AG04449 (cell line): Measurements from ENCODE around the gene SP3.

ENCODE experiments used
- CTCF ChIA-PET: fragments of 350-600 bp; formaldehyde crosslinking; extraction: SDS; loops from one replicate; lab custom pipeline; 2021; ENCODE audit warnings: antibody characterized with exemption; lab: Yijun Ruan, JAX
- POLR2A ChIA-PET: fragments of 400-600, 350-600 bp; formaldehyde crosslinking; extraction: SDS; loops from one replicate; lab custom pipeline; 2020; ENCODE audit warnings: antibody characterized with exemption, inconsistent platforms; lab: Yijun Ruan, JAX
- DNase-seq: peaks from one replicate; pipeline ENCODE4 v3.0.0-alpha.2; 2010; ENCODE audit warnings: low read depth, low spot score
- H3K4me3 ChIP-seq: 2 replicates; pipeline ENCODE4 v1.5.1; 2011; ENCODE audit warnings: low read depth, mild to moderate bottlenecking, control low read depth, low read length
- CTCF ChIP-seq: IDR thresholded peaks from one replicate; pipeline ENCODE4 v1.5.1; 2011; ENCODE audit warnings: mild to moderate bottlenecking, moderate library complexity, low read length, control low read depth, inconsistent platforms; ENCODE audit not compliant: insufficient read depth; ENCODE audit errors: missing control alignments

The SP3 gene

GRCh38 chr2:173966274-173967098, 1.3 kb upstream of the SP3 start:
- no peak for TF ChIP-seq CTCF
- DNase-seq = no peak
- CTCF ChIA-PET = interaction anchor here (1.0 kb wide), 1 partner anchor 81 kb away, joined by 3 read pairs; no protein-coding TSS in a partner anchor
- peak overlapping the region; percentile 94 for H3K4me3 ChIP-seq
- POLR2A ChIA-PET = interaction anchor here (1.0 kb wide), 1 partner anchor 9 kb away, joined by 4 read pairs; no protein-coding TSS in a partner anchor

- no peak for TF ChIP-seq CTCF
- POLR2A ChIA-PET = interaction anchor here (1.0 to 1.1 kb wide), 2 partner anchors 10 to 18 kb away, joined by 4 read pairs; no protein-coding TSS in a partner anchor
Measured at GRCh38 chr2:173964565-173965371, 405 bp downstream of the SP3 start.

GRCh38 chr2:173963817-173964564, 1.2 kb downstream of the SP3 start:
- ChIA-PET POLR2A (interaction anchor here (1.1 kb wide), 1 partner anchor 19 kb away, joined by 4 read pairs; no protein-coding TSS in a partner anchor), CTCF (interaction anchor here (1.2 kb wide), 1 partner anchor 114 kb away, joined by 4 read pairs; no protein-coding TSS in a partner anchor)
- H3K4me3 ChIP-seq = peak overlapping the region; percentile 94
- DNase-seq = no peak
- TF ChIP-seq CTCF = no peak

More at GRCh38 chr2:173964565-173965371, 405 bp downstream of the SP3 start:
- CTCF ChIA-PET = interaction anchor here (1.2 kb wide), 1 partner anchor 114 kb away, joined by 4 read pairs; no protein-coding TSS in a partner anchor
- H3K4me3 ChIP-seq = peak overlapping the region; percentile 94
- DNase-seq = no peak

- CTCF ChIA-PET = interaction anchor here (1.2 to 3.1 kb wide), 3 partner anchors 8 to 77 kb away, joined by 3 to 7 read pairs (median 4); no protein-coding TSS in a partner anchor
- no peak for DNase-seq
- POLR2A ChIA-PET = no interaction called here
- H3K4me3 ChIP-seq = peak overlapping the region; percentile 94
- TF ChIP-seq CTCF = peak; percentile 16
Measured at GRCh38 chr2:173963323-173963816, 1.8 kb downstream of the SP3 start.

- no peak for TF ChIP-seq CTCF
- ChIA-PET CTCF (interaction anchor here (0.6 to 3.1 kb wide), 4 partner anchors 8 to 78 kb away, joined by 3 to 7 read pairs (median 4); no protein-coding TSS in a partner anchor), POLR2A (interaction anchor here (0.6 kb wide), 1 partner anchor 11 kb away, joined by 4 read pairs; no protein-coding TSS in a partner anchor)
- peak overlapping the region; percentile 94 for H3K4me3 ChIP-seq
- no peak for DNase-seq
Measured at GRCh38 chr2:173962583-173963110, 2.5 kb downstream of the SP3 start.
